MM.1S (cell line): Measurements from ENCODE around the gene POU2AF2.

Source experiments
- CTCF ChIP-seq: fragments of 300-600 bp; sonication (generic); IDR thresholded peaks from 2 replicates; pipeline ENCODE4 v1.5.1; 2016; ENCODE audit warnings: antibody characterized with exemption, low read length, mixed read lengths
- EZH2 ChIP-seq: fragments of 300-600 bp; sonication (generic); optimal IDR thresholded peaks from 2 replicates; pipeline ENCODE3; 2017; ENCODE audit warnings: low read depth, mild to moderate bottlenecking, antibody characterized with exemption, low read length, mixed read lengths
- EZH2phosphoT487 ChIP-seq: fragments of 300-600 bp; sonication (generic); IDR thresholded peaks from 2 replicates; pipeline ENCODE4 v1.6.1; 2018; ENCODE audit warnings: antibody characterized with exemption, low read length

GRCh38 chr11:111231836-111232235 is 13.7 kb upstream of the POU2AF2 start:
- no peak for TF ChIP-seq CTCF
- TF ChIP-seq EZH2 = no peak
- no peak for TF ChIP-seq EZH2phosphoT487
